Stimulated activated CD4-positive, alpha-beta T cell treated with anti-CD3 and anti-CD28 coated beads, TNF-alpha, amount 100 ng/mL, for 24 hours (primary cell): ENCODE measurements around the gene HYAL3.

Experiments
- DNase-seq, 3 experiments: peaks; one replicate each; pipeline ENCODE4 v3.0.0-alpha.2; 2020; ENCODE audit warnings: low read depth in 3 of 3

Gene HYAL3

DNA sequence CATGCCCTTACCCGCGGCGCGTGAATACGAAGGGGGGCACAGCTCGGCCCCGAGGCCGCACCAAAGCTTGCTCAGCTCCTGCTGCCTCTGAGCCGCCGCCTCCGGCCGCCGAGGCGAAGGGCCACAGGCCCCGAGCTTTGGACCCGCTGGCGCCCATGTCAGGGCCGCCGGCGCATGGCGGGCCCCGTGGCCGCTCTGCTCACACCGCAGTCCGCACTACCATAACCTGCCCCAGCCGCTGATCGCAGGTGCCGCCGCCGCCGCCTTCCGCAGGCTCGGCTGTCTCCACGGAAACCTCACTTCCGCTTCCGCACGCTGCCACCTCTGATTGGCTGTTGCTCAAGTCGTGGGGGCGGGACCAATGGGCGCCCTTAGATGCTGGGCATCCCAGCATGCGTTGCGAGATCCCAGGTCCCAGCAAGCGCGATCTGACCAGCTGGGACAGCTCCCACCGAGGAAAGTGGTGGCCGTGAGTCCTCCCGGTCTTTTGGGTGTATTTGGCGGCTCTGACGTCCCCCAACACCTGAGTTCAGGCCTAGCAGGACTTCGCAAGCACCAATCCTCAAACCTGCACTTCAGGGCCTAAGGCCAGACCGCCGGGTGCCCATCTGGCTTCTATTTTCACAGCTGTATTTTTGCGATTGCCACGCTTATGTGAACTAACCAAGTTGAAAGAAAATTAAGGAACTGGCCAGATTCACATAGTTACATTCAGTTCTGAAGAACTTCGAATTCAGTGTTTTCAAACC is 28.9 kb upstream of the HYAL3 start, which contains the start of gene TUSC2:
TUSC2 (minus strand) TSS at position 281 of the 749 bp plus-strand sequence; CDS start at position 157, 124 bp downstream.
- peak; percentile 89 to 96 (median 92) for DNase-seq

DNA sequence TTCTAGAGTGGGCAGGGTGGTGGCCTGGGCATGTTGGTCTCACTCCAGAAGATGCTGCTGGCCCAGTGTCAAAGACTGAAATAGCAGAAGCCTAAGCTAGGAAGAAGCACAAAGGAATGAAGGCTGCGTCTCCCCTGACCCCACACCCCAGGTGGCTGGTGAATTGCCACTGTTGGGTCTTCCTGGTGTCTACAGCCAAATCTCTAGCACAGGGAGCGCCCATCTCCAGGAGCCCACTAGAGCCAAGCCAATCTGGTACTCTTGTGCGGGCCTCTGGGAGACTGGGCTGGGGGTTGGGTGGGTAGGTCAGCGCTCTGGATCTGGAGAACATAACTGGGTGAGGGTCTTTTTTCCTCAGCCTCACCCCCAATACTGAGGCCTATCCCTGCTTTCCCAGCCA is 27.9 kb upstream of the HYAL3 start:
- DNase-seq, result no peak

DNA sequence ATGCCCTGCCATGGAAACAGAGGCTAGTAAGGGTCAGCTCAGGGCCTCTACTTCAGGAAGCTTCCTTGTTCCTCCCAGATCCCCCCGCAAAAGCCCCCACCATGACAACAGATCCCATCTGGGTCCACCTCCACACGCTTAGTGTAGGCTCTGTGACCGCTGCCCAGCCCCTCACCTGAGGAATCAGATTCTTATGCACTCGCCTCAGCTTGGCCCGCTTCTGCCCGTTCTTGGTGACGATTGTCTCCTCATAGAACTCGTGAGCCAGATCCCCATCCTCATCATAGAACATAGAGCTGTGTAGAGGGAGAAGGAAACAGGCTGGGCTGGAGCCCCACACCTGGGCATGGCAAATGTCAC is 27.0 kb upstream of the HYAL3 start:
- no peak for DNase-seq

DNA sequence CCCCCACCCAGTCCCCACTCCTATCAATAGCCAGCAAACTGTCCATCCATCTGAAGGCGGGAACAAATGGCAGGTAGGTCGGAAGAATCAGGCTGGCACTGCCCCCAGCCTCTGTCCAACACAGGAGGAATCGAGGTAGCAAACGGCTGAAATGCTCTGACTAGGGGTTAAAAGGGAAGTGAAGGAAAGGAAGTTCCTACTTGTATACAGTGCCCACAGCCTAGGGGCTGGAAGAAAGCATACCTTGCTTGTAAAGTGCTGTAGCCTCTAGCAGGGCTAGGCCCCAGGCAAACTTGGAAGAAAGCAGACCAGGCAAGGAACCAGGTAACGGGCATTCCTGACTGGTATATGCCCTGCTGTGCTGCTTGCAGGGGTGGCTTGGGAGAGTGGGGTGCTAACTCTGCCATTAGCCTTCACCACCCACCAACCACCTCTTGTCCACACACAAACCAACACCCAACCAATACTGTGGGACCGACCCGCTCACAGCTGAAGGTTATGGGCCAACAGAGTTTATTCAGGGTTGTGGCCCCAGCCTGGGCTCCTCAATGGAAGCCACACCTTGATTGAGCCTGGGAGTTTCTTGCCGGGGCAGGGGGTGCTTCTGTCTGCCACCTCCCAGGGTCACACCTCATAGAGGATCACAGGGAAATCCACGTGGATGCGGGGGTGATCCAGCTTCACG is 26.4 kb upstream of the HYAL3 start:
- no peak for DNase-seq

DNA sequence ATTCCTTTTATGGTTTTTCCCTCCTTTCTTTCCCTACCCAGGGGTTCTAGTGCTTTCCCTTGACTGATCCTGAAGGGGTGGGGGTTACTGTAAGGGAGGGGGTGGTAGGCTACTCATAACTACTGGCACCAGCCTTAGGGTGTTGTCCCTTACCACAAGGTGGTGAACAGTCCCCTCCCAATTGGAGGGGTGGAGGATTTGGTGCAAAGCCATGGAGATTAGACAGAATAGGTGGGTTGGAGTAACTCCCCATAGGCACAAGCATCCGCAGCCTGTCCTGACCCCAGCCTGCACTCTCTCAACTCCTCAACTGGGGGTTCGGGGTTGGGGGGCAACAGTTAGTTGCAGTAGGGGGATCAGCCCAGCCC is 25.9 kb upstream of the HYAL3 start:
- no peak for DNase-seq

DNA sequence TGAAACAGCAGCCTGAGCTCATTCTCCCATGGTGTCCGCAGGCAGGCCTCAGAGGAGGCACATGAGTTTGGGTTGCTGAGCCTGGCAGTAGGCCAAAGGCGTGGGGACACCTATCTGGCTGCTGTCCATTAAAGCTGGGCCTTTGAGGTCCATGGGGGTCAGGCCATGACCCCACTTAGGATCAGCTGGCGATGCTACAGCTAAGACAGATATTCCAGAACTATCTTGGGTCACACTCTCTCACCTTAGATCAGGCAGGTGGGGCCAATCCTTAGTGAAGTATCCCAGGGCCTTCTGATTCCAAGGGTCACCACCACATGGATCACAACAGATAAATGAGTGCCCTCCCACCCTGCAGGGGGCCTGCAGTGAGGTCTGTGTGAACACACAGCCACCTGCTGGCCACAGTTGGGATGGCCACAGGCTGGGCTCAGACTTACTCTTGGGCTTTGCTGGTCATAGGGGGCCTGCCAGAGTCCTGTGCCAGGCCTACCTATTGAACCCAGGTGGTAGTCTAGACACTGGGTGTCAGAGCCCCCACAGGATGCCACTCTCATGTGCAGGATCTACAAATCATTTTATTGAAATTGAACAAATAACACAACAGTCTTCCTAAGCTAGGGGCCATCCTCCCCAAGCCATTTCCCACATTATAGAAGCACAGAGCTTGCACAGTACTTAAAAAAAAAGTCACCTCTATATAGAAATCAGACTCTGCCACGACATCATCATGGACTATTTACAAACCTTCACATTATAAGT is 25.3 kb upstream of the HYAL3 start:
- peak in 1 of 3 experiments; percentile 57 for DNase-seq

DNA sequence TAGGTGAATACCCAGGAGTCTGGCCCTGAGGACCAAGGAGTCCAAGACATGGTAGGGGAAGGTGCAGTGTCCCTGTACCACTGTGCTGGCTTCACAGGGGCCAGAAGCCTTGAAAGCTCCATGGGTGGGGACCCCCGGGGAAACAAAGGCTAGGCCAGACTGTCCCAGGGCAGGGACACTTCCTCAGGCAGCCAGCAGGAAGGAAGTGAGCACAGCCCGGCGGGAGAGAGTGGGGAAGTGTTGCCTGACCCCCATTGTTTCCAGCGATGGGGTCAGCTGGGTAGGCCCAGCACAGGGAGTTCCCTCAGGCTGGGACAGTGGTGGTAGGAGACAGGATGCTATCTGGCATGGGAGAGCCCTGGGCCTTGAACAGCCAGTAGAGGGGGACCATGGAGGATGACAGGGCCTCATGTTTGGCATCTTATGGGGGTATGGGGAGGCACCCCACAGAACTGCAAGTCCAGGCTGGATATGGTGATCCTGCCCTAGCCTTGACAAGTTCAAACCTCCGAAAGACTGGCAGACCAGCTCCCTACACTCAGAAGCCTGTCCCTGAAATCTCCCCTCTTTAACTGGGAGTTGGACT is 24.5 kb upstream of the HYAL3 start:
- no peak for DNase-seq

DNA sequence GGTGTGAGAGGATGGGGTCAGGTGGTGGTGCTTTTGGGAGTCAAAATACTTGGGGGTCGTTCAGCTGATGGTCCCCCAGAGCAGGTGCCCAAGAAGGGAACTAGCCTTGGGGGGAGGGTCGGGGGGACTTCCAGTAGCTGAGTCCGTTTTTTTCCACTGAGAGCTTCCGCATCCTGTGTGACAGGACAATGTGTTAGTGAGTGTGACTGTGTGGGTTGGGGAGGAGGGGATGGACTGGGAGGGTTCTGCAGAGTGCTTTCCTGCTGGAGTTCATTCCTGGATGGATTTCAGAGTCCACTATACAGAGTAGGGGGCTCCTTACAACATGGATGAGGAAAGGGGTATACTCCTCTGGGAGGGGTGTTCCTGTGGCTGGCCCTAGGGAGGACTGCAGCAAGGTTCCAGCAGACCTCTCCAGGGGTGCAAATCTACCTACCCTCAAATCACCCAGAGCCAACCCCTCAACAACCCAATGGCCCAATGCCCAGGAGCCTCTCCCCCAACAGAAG is 23.9 kb upstream of the HYAL3 start:
- DNase-seq, result no peak

DNA sequence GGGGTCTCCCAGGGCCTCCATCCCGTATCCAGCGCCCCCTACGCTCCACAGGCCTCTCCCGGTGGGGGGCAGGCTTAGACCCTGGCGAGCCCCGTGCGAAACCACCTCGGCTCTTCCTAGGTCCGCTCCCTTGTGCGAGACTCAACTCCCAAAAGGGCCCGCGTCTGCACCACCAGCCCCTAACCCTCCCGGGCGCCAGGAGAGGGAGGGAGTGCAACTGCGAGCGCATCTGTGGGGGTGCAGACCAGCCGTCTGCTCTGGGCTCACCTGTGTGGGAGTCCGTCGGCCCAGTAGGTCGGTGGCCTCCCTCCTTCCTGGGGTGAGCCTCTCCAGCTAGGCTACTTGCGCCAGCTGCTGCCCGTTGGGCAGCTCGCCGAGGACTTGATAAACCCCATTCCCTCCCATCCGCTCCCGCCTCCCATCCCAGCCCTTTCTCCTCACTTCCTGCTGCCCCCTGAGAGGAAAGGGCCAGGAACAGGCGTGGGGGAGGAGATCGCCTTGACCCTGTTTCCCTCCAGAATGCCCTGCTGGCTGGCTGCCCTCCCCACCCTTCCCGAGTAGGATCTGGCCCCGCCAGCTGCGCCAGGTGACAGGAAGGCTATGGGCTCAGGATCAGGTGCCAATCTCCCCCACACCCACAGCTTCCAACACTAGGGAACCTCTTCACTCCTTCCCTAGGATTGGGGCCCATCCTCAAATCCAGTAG is 23.3 kb upstream of the HYAL3 start, which contains the start of gene HYAL2:
HYAL2 (minus strand) TSS at position 360 of the 706 bp plus-strand sequence. CDS start 2,256 bp downstream, outside the sequence.
- DNase-seq, result no peak

DNA sequence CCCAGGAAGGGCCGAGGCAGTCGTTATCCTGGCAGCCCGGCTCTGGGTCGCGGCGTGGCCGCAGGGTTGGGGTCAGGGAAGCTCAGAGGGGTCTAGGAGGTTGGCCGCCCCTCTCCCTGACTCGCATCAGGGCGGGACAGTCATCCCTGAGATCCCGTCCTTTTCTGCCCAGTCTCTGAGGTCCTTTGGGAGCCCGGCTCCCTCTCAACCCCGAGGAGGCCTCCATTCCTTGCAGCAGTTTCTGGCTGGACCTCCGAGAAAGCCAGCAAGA is 22.8 kb upstream of the HYAL3 start:
- DNase-seq, result no peak

DNA sequence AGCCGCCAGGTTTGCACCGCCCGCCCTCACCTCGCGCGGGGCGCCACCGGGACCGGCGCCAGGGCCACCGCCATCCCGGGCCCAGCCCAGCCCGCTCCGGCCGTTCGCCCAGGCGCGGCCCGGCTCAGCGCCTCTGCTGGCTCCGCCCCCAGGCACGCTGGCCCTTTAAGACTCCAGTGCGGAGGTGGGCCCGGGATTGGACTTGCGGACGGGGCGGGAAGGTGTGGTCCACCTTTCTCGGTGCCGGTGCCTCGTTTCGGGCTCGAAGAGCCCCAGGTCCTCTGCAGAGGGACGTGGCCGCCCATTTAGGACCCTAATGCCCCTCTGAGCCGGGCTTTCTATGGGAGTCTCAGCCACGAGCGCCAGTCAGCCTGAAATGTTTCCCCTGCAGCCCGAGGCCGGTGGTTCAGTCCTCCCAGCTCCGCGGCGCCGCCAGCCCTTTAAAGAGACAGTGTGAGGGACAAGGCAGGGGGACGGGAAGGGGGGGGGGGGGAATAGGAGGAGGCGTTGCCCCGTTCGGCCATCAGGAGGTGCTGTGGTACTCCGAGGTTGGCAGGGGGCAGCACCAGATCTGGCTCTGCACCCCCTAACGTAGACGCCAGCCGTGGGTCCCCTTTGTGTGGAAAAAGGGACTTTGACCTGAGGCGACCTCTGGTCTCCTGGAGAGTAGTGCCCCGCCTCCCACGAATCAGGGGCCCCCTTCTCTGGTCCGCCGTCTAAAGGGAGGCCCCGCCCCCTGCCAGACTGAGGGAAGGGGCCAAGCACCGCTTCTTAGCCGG is 22.3 kb upstream of the HYAL3 start:
- peak; percentile 65 to 82 (median 69) for DNase-seq

DNA sequence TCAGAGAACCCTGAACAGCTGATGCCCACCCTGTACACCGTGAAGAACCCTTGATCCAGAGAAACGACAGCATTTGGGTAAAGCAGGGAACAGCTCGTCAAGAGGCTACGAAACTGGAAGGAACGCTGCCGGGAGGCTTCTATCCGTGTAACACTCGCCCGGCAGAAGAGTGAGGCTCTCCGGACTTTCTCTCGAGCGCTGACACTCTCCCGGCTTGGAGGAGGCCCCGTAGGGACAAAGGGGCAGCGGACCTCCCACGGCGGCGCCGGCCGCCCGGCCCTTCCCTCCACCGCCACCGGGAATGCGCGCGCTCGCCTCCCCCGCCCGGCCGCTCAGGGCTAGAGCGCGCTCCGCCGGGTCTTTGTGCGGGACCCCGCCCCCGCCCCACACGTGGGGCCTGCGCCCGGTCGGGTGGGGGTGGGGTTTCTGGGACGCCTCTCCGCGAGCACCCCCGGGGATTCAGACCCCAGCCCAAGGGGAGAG is 21.7 kb upstream of the HYAL3 start:
- peak in 2 of 3 experiments; percentile 43 to 66 for DNase-seq

DNA sequence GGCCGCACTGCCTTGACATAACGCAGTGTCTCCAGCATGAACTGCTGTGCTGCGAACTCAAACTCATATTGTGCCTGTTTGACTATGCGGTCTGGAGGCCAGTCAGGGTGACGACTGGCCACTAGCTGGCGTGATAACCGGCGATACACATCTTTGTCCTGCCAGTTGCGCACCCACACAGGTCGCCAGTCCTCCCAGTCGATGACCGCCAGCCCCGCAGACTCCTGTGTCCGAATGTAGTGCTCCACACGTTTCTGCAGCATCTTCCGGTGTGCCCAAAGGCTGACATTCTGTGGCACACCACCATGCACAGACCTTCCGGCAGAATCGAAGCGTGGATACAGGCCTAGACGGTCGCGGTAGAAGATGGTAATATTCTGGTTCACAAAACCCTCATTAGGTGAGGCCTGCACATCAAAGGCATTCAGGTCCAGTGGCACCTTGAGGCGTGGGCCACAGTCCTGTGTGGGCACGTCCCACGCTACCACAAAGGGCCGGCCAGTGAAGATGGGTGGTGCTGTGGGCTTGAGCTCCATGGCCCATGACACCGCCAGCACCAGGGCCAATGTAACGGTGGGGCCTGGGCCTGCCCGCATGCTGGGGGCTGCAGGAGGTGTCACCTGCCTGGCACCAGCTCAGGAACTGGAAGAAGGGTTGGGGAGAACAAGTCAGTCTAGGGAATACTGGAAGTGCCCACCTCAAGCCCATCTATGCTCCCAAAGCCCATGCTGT is 20.9 kb upstream of the HYAL3 start:
- no peak for DNase-seq

DNA sequence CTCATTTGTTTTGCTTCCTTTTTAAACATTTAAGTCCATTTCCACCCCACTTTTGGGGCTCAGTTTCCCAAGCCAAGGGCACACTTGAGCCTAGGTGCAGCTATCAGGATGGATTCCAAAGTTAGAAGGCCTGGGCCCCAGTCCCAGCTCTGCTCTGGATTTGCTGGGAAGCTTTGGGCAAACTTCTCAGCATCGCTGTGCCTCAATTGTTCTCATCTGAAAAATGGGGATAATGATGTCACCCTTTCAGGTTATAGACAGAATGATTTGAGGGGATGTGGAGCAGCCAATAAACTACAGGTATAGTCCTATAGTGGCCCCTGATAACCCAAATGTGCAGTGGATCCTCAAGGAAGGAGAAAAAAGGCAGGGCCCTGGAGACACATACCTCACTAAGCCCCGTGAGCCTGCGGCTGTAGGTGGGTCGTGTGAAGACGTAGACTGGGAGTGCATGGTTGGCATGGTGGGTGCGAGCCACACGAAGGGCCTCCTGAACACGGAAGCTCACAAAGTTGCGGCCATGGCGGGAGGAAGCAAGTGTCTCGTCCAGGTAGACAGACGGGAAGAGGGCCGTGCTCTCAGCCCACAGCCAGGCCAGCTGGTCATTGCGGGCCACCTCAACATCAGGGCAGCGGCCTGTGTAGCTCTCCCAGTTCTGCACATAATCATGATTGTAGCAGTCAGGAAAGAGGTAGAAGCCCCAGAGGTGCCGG is 20.1 kb upstream of the HYAL3 start:
- DNase-seq, result no peak

DNA sequence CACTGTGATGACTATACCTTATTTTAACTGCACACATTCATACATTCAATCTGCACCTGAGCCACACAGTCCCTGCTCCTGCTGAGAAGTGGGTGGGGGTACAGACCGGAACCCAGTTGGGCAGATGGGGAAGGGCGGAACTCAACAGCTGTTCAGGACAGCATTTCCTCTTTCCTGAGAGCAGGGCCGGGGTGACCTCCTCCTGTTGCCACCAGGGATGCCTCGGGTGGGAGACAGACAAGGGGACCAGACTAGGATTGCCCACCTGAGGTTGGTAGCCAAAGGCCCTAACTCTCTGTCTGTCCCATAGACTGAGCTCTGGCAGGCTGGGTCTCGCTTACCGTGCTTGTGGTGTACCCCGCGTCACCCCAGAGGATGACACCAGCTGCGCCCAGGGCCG is 19.4 kb upstream of the HYAL3 start:
- DNase-seq, result no peak

DNA sequence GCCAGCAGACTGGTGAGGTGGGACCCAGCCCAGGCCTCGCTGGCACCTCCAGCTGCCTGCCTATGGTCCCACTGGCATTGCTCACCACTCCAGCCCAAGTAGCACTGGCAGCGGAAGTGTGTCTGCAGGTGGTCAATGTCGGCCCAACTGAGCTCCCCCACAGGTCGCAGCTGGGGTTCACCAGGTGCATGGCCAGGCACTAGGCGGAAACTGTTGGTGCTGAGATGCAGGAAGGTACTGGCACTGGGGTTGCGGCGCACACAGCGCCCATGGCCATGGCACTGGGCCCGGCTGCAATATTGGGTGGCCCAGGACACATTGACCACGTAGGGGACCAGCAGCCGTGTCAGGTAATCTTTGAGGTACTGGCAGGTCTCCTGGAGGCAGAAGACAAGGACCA is 19.0 kb upstream of the HYAL3 start:
- DNase-seq, result no peak

DNA sequence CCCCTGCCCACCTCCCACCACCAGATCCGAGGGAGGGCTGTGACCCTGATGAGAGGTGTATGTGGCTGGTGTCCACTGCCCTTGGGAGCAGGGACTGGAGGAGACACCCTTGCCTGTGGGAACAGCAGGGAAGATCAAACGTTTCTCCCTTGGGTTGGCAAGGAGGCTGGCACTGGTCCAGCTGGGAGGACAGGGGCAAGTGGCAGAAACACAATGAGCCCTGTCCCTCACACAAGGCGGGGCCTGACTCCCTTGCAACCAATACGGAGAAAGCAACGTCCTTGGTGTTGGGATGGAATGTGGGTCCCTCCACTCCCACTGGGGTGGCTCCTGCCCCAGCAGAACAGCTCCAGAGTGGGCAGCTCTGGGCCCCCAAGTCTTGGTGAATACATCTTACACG is 18.1 kb upstream of the HYAL3 start:
- DNase-seq, result no peak

DNA sequence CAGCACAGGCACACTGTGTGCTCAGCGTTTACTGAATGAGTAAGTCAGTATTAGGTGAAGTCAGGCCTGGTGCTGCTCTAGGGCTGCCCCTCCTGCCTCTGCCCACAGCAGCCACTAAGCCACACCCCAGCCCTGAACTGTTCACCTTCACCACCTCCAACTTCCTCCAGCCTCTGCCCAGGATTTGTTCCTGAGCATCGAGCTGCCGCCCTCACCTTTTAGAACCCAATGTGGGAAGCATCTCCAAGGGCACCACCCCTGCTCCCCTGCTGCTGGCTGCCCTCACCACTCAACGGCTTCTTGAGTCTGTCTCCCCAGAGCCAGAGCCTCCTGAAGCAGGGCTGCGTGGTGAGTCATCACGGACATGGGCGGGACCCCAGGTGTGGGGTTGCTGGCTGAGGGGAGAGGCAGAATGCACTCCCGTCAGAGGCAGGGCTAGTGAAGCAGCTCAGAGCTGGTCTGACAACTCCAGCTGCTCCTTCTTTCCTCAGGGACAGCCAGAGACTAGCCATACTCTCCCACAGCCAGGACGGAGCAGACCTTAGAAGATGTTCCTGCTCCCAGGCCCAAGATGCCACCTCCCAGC is 17.5 kb upstream of the HYAL3 start:
- DNase-seq, result peak in 1 of 3 experiments; percentile 46

DNA sequence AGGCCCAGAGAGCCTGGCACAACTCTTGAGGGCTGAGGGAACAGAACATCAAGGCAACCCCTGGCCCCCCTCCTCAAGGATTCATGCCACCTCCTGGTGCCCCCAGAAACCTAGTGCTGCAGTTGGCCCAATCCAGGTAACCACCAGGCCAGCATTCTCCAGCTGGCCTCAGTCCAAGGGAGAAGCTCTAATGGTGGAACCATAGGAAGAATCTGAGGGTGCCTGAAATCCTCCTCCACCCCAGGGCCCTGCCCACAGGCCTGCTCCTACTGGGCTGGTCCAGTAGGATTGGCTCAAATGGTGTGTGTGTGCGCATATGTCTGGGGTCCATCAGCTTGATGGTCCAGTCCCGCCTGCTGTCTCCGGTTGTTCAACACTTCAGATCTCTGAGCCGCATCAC is 15.6 kb upstream of the HYAL3 start:
- DNase-seq, result no peak
